CD14-positive monocyte (primary cell): Measurements from ENCODE around the gene EEIG1. TPM values are rescaled to one million over a fixed set of nuclear protein-coding genes. Genes with fewer than 3 reads are reported as not detected.

ENCODE experiments used
- DNase-seq, 3 donors: peaks; one replicate each; pipeline ENCODE4 v3.0.0-alpha.2; 2011 to 2022
- H2AFZ ChIP-seq: 2 replicates; pipeline ENCODE4 v1.6.0; 2012; ENCODE audit warnings: mild to moderate bottlenecking, low read depth, low read length, inconsistent platforms; ENCODE audit not compliant: insufficient read depth, poor library complexity, severe bottlenecking
- H3K27ac ChIP-seq, 2 donors: 1 replicate in 1 of 2; 2 replicates in 1 of 2; pipeline ENCODE4 v1.5.1; 2012 to 2013; ENCODE audit warnings: low read length in 2 of 2, control low read depth in 1 of 2, inconsistent platforms in 1 of 2, low read depth in 1 of 2, mild to moderate bottlenecking in 1 of 2
- H3K27me3 ChIP-seq, 2 donors: one replicate each; pipeline versions ENCODE4 v1.6.0 to v1.6.1; 2011 to 2013; ENCODE audit warnings: low read length in 2 of 2; ENCODE audit not compliant: control insufficient read depth in 2 of 2, insufficient read depth in 2 of 2
- H3K36me3 ChIP-seq, 2 donors: replicated peaks in 1 of 2; 1 replicate in 1 of 2; 2 replicates in 1 of 2; pipeline versions ENCODE4 v1.5.1 to v1.6.1; 2012 to 2013; ENCODE audit warnings: low read length in 2 of 2, control low read depth in 1 of 2, inconsistent platforms in 1 of 2, mild to moderate bottlenecking in 1 of 2; ENCODE audit not compliant: insufficient read depth in 2 of 2, control insufficient read depth in 1 of 2
- H3K4me1 ChIP-seq, 2 donors: 1 replicate in 1 of 2; 2 replicates in 1 of 2; pipeline versions ENCODE4 v1.5.1 to v1.6.1; 2012 to 2013; ENCODE audit warnings: low read length in 2 of 2, control low read depth in 1 of 2, inconsistent platforms in 1 of 2, mild to moderate bottlenecking in 1 of 2, moderate library complexity in 1 of 2; ENCODE audit not compliant: insufficient read depth in 2 of 2, control insufficient read depth in 1 of 2
- H3K4me2 ChIP-seq: replicated peaks from 2 replicates; pipeline ENCODE3; 2012; ENCODE audit warnings: low read length, moderate library complexity, mild to moderate bottlenecking; ENCODE audit not compliant: poor library complexity, severe bottlenecking; ENCODE audit errors: extremely low read depth
- H3K4me3 ChIP-seq, 3 experiments: fragments of 200-600 bp in 1 of 3; sonication (generic) in 1 of 3; replicated peaks in 1 of 3; 1 replicate in 2 of 3; 2 replicates in 1 of 3; pipeline ENCODE4 v1.5.1; 2011 to 2013; ENCODE audit warnings: low read length in 3 of 3, mild to moderate bottlenecking in 3 of 3, control low read depth in 2 of 3, low read depth in 2 of 3, inconsistent platforms in 1 of 3, moderate library complexity in 1 of 3
- H3K79me2 ChIP-seq: 2 replicates; pipeline ENCODE4 v1.6.0; 2012; ENCODE audit warnings: mild to moderate bottlenecking, control low read depth, inconsistent platforms, low read length, moderate library complexity; ENCODE audit not compliant: insufficient read depth
- H3K9ac ChIP-seq: 2 replicates; pipeline ENCODE4 v1.6.0; 2017; ENCODE audit warnings: low read length, mild to moderate bottlenecking; ENCODE audit not compliant: insufficient read depth, poor library complexity, severe bottlenecking
- H3K9me3 ChIP-seq, 2 donors: replicated peaks in 1 of 2; 1 replicate in 1 of 2; 2 replicates in 1 of 2; pipeline versions ENCODE4 v1.5.1 to v1.6.1; 2012 to 2013; ENCODE audit warnings: low read length in 2 of 2, control low read depth in 1 of 2; ENCODE audit not compliant: control insufficient read depth in 1 of 2, insufficient read depth in 1 of 2
- H4K20me1 ChIP-seq: 2 replicates; pipeline ENCODE4 v1.6.0; 2012; ENCODE audit warnings: mild to moderate bottlenecking, low read length, control low read depth, moderate library complexity; ENCODE audit not compliant: insufficient read depth
- H3K27ac Mint-ChIP-seq, 7 donors: one replicate each; pipeline ENCODE4 v1.8.0; 2020; ENCODE audit warnings: mild to moderate bottlenecking in 7 of 7, mixed read lengths in 7 of 7, moderate library complexity in 6 of 7, inconsistent platforms in 2 of 7
- H3K27me3 Mint-ChIP-seq, 3 donors: one replicate each; pipeline ENCODE4 v1.8.0; 2021 to 2022; ENCODE audit warnings: low read depth in 3 of 3, mild to moderate bottlenecking in 3 of 3, mixed read lengths in 3 of 3, moderate library complexity in 3 of 3, inconsistent platforms in 1 of 3
- H3K36me3 Mint-ChIP-seq, 2 donors: one replicate each; pipeline ENCODE4 v1.8.0; 2020; ENCODE audit warnings: mixed read lengths in 2 of 2, inconsistent platforms in 1 of 2, mild to moderate bottlenecking in 1 of 2
- H3K4me1 Mint-ChIP-seq: one replicate; pipeline ENCODE4 v1.8.0; 2020; ENCODE audit warnings: mild to moderate bottlenecking, mixed read lengths
- H3K4me3 Mint-ChIP-seq, 2 donors: one replicate each; pipeline ENCODE4 v1.8.0; 2020; ENCODE audit warnings: mild to moderate bottlenecking in 2 of 2, mixed read lengths in 2 of 2, moderate library complexity in 1 of 2
- H3K9me3 Mint-ChIP-seq, 7 donors: one replicate each; pipeline ENCODE4 v1.8.0; 2020 to 2022; ENCODE audit warnings: mixed read lengths in 7 of 7, mild to moderate bottlenecking in 6 of 7, moderate library complexity in 6 of 7, inconsistent platforms in 2 of 7
- CTCF ChIP-seq: fragments of 200-600 bp; IDR thresholded peaks from one replicate; pipeline ENCODE4 v1.8.0; 2022; ENCODE audit warnings: antibody characterized with exemption, mild to moderate bottlenecking
- whole genome bisulfite sequencing: methylation state at CpG from one replicate; pipeline ENCODE4 v1.1.5; 2013; ENCODE audit warnings: missing lambda C conversion rate; ENCODE audit not compliant: insufficient coverage; 5-methylcytosine and 5-hydroxymethylcytosine counted together
- intact Hi-C, 2 donors: fragments of 100-400 bp; cut with micrococcal nuclease; formaldehyde crosslinking; loops; one replicate each; pipeline versions ENCODE4 v1.15.0 to v1.15.1; 2023
- polyA plus RNA-seq, 3 donors: library from polyadenylated mRNA; depleted of rRNA in 1 of 3; unstranded in 2 of 3; stranded (reverse) in 1 of 3; fragments of 300-500 nt in 2 of 3; fragments of >200 nt in 1 of 3; fragmentation: Illumina TruSeq in 2 of 3; gene quantifications; 1 replicate in 2 of 3; 2 replicates in 1 of 3; pipeline ENCODE4 v1.2.3, GENCODE V29; 2012 to 2021

Gene EEIG1
- polyA plus RNA-seq, 3 donors = 0.86 to 2.3 (median 2.1) TPM

GRCh38 chr9:127973169-127974000 lies 7.4 kb downstream of the EEIG1 start:
- no peaks in the 10 kb centered on the region for H3K36me3 ChIP-seq
- no peak for DNase-seq
- no peak overlapping the region for H3K27ac ChIP-seq
- peaks cover 2 to 7% (median 4%) of the 10 kb centered on the region in 3 donors for H3K27me3 Mint-ChIP-seq
- peaks cover 20% of the 10 kb centered on the region for H3K4me1 Mint-ChIP-seq
- no peak overlapping the region for H3K4me2 ChIP-seq
- H3K9me3 Mint-ChIP-seq = peaks cover 0 to 2% (median 0%) of the 10 kb centered on the region in 7 donors
- intact Hi-C loops = no loop called here
- WGBS = 89% methylated on average over 16 of the region's 17 CpGs
- TF ChIP-seq CTCF = no peak
- H3K9me3 ChIP-seq = no peaks in the 10 kb centered on the region
- H3K27ac Mint-ChIP-seq = peak overlapping the region in 1 of 7 donors; percentile 65
- H3K4me1 ChIP-seq = peaks cover 8 to 20% of the 10 kb centered on the region in 2 donors
- no peak overlapping the region for H3K9ac ChIP-seq
- no peaks in the 10 kb centered on the region for H3K79me2 ChIP-seq
- peak overlapping the region in 1 of 2 donors; percentile 20 for H3K4me3 Mint-ChIP-seq
- H4K20me1 ChIP-seq = peaks cover 6% of the 10 kb centered on the region
- no peak overlapping the region for H2AFZ ChIP-seq
- peaks cover 0 to 2% of the 10 kb centered on the region in 2 donors for H3K36me3 Mint-ChIP-seq
- no peak overlapping the region for H3K4me3 ChIP-seq
- H3K27me3 ChIP-seq = no peaks in the 10 kb centered on the region

GRCh38 chr9:127972236-127972871 lies 8.4 kb downstream of the EEIG1 start:
- peaks cover 8 to 21% of the 10 kb centered on the region in 2 donors for H3K4me1 ChIP-seq
- TF ChIP-seq CTCF = no peak
- H3K4me1 Mint-ChIP-seq = peaks cover 25% of the 10 kb centered on the region
- H3K4me2 ChIP-seq = no peak overlapping the region
- H3K27ac Mint-ChIP-seq = peak overlapping the region in 3 of 7 donors; percentile 8 to 53 (median 26)
- peaks cover 2 to 8% (median 4%) of the 10 kb centered on the region in 3 donors for H3K27me3 Mint-ChIP-seq
- peaks cover 0 to 2% of the 10 kb centered on the region in 2 donors for H3K36me3 Mint-ChIP-seq
- peaks cover 4% of the 10 kb centered on the region for H4K20me1 ChIP-seq
- no peak overlapping the region for H3K4me3 Mint-ChIP-seq
- H3K9ac ChIP-seq = peak overlapping the region; percentile 12
- no peak for DNase-seq
- no peak overlapping the region for H2AFZ ChIP-seq
- H3K79me2 ChIP-seq = no peaks in the 10 kb centered on the region
- no peaks in the 10 kb centered on the region for H3K27me3 ChIP-seq
- WGBS = 96% methylated on average over 12 of the region's 12 CpGs
- no peaks in the 10 kb centered on the region for H3K36me3 ChIP-seq
- H3K4me3 ChIP-seq = no peak overlapping the region
- H3K9me3 Mint-ChIP-seq = peaks cover 0 to 2% (median 0%) of the 10 kb centered on the region in 7 donors
- H3K27ac ChIP-seq = no peak overlapping the region
- intact Hi-C loops = no loop called here
- H3K9me3 ChIP-seq = no peaks in the 10 kb centered on the region
